Upper lobe of right lung (tissue), 1 donor: Measurements from ENCODE around the gene NR1H4. TPM values are rescaled to one million over a fixed set of nuclear protein-coding genes. Genes with fewer than 3 reads are reported as not detected.
"Not testable (repeated sequence)": the region's sequence is repeated elsewhere in the genome, so short reads cannot be mapped to it uniquely, and the experiment has no call there.

Experiments used
- ATAC-seq: fragments of 200-7000 bp; cut with Tn5 transposase; one replicate; pipeline ENCODE4 v1.9.1; 2020; ENCODE audit warnings: mild to moderate bottlenecking, moderate library complexity
- DNase-seq: peaks from one replicate; pipeline ENCODE4 v3.0.0-alpha.2; 2020
- H3K27ac ChIP-seq: fragments of 200-600 bp; one replicate; pipeline ENCODE4 v1.8.0; 2022
- H3K27me3 ChIP-seq: fragments of 200-600 bp; one replicate; pipeline ENCODE4 v1.8.0; 2022; ENCODE audit warnings: mild to moderate bottlenecking
- H3K36me3 ChIP-seq: fragments of 200-600 bp; one replicate; pipeline ENCODE4 v1.8.0; 2022
- H3K4me1 ChIP-seq: fragments of 200-600 bp; one replicate; pipeline ENCODE4 v1.8.0; 2022
- H3K4me3 ChIP-seq: fragments of 200-600 bp; one replicate; pipeline ENCODE4 v1.8.0; 2022; ENCODE audit warnings: mild to moderate bottlenecking
- H3K9me3 ChIP-seq: fragments of 200-600 bp; one replicate; pipeline ENCODE4 v1.8.0; 2022
- intact Hi-C: fragments of 100-400 bp; cut with DNase I; formaldehyde crosslinking; loops from one replicate; pipeline ENCODE4 v1.11.0; 2022
- total RNA-seq: library from RNA; stranded (reverse); fragmentation: NEBNext Ultra II Directional; extraction: Animal tissue kit (Norgen Biotek cat#: 25700); gene quantifications from one replicate; pipeline ENCODE4 v1.2.1, GENCODE V29; 2021
- TF ChIP-seq, protein P1 (sequence below): fragments of 200-600 bp; IDR thresholded peaks from one replicate; pipeline ENCODE4 v1.8.0; 2022; ENCODE audit warnings: antibody characterized with exemption
- donor health status: DM: no; HTN: yes; CAD: no; lungs with severe emphysema.

The NR1H4 gene
- total RNA-seq, 1 donor from 2014 or later = not detected

DNA sequence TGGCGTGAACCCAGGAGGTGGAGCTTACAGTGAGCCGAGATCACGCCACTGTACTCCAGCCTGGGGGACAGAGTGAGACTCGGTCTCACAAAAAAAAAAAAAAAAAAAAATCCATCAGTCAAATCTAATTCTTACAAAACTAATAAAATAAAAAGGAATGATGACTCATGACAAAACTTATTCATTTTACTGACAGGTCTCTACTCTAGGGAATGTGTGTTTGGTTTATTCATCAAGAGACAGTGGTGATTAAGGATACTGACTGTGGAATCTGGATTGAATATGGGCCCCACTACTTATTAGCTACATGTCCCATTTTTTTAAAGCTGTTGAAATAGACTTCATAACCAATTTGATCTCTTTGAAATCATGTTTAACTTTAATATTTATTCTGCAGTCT is 70.5 kb downstream of the NR1H4 start:
- no peak overlapping the region for H3K27ac ChIP-seq
- no peak overlapping the region for H3K4me3 ChIP-seq
- DNase-seq (no peak), ATAC-seq (no peak)
- TF ChIP-seq, protein P1, sequence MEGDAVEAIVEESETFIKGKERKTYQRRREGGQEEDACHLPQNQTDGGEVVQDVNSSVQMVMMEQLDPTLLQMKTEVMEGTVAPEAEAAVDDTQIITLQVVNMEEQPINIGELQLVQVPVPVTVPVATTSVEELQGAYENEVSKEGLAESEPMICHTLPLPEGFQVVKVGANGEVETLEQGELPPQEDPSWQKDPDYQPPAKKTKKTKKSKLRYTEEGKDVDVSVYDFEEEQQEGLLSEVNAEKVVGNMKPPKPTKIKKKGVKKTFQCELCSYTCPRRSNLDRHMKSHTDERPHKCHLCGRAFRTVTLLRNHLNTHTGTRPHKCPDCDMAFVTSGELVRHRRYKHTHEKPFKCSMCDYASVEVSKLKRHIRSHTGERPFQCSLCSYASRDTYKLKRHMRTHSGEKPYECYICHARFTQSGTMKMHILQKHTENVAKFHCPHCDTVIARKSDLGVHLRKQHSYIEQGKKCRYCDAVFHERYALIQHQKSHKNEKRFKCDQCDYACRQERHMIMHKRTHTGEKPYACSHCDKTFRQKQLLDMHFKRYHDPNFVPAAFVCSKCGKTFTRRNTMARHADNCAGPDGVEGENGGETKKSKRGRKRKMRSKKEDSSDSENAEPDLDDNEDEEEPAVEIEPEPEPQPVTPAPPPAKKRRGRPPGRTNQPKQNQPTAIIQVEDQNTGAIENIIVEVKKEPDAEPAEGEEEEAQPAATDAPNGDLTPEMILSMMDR = no peak
- no peaks in the 10 kb centered on the region for H3K27me3 ChIP-seq
- no peaks in the 10 kb centered on the region for H3K36me3 ChIP-seq
- H3K9me3 ChIP-seq = no peaks in the 10 kb centered on the region
- no peaks in the 10 kb centered on the region for H3K4me1 ChIP-seq
- intact Hi-C loops = no loop called here

DNA sequence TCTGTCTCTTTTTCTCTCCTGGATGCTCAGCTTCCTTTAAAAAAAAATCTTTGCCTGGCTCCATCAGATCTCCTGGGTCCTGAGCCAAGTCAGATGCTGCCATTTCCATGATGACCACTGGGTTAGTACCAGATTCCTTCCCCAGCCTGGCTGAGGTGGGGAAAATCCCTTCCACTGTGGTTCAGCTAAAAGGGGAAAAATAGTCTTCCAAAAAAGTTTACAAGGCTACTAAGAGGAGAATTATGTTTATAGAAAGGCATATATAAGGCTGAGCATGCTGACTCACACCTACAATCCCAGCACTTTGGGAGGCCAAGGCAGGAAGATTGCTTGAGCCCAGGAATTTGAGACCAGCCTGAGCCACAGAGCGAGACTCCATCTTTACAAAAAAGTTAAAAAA is 71.4 kb downstream of the NR1H4 start:
- intact Hi-C loops = no loop called here
- TF ChIP-seq, protein P1 = no peak

DNA sequence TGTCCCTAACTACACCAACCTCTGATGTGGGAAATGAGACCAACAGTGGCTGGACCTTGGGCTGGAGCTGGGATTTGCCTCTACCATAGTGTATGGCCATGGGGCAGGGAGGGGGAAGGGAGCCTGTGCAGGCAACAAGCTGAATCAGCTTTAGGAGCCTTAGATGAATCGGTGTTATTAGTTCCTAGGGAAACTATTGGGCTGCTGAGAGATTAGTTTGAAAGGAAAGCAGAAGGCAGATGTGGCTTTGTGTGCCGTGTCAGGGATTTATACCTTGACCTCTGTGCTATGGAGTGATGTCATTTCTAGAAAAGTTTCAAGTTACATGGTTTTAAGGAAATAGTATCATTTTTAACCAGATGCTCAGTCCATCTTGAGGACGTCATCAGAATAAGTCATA is 80.3 kb downstream of the NR1H4 start:
- DNase-seq = no peak
- no peaks in the 10 kb centered on the region for H3K36me3 ChIP-seq
- no peak overlapping the region for H3K4me3 ChIP-seq
- H3K9me3 ChIP-seq = no peaks in the 10 kb centered on the region
- TF ChIP-seq, protein P1 = no peak
- peak; percentile 30 for ATAC-seq
- H3K27me3 ChIP-seq = no peaks in the 10 kb centered on the region
- no peak overlapping the region for H3K27ac ChIP-seq
- intact Hi-C loops = no loop called here
- peaks cover 7% of the 10 kb centered on the region for H3K4me1 ChIP-seq

More for the DNA sequence above, 71.4 kb downstream of the NR1H4 start:
- Histone ChIP-seq H3K9me3 (no peaks in the 10 kb centered on the region), H3K4me1 (no peaks in the 10 kb centered on the region), H3K4me3 (no peak overlapping the region), H3K27ac (no peak overlapping the region), H3K27me3 (no peaks in the 10 kb centered on the region), H3K36me3 (no peaks in the 10 kb centered on the region)
- DNase-seq (no peak), ATAC-seq (no peak)

DNA sequence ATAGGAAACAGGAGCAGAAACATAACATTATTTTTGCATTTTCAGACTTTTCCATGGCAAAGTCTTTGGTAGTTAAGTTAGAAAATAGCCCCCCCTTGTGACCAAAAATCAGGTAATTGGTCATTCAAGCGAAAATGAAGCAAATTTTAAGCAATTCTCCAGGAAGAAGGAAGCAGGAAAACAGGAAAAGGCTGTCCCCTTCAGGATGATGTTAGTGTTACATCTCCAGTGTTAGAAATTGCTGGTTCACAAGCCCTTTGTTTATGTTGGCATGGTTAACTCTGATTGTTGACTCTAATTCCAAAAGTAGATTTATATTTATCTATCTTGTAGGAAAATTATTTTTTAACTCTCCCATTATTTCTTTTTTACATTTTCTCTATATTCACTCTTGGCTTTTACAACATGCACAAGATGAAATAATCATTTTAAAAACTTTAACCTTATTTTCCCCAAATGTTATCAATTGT is 81.0 kb downstream of the NR1H4 start:
- TF ChIP-seq, protein P1 = peak; percentile 77
- no peaks in the 10 kb centered on the region for H3K36me3 ChIP-seq
- peaks cover 7% of the 10 kb centered on the region for H3K4me1 ChIP-seq
- no peaks in the 10 kb centered on the region for H3K27me3 ChIP-seq
- ATAC-seq (peak; percentile 85), DNase-seq (no peak)
- H3K9me3 ChIP-seq = no peaks in the 10 kb centered on the region
- intact Hi-C loops = no loop called here
- H3K4me3 ChIP-seq = no peak overlapping the region
- no peak overlapping the region for H3K27ac ChIP-seq

DNA sequence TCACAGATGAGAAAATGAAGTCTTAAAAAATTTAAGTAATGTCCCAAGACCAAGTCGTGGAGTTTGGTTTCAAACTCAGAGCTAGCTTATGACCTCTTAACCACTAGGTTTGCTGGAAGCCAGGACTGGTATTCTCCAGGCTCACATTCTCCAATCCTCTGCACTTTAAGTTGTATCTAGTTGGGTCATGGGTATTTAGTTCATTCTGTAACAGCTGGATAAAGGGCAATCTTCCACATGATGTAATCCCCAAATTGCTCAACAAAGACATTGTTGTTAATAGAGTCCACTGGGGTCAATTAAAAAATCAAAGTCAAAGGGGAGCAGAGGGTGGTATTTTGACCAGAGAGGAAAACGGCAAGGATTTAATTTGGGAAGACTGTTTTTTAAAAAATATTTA is 82.1 kb downstream of the NR1H4 start:
- H3K9me3 ChIP-seq = no peaks in the 10 kb centered on the region
- no peaks in the 10 kb centered on the region for H3K27me3 ChIP-seq
- TF ChIP-seq, protein P1 = no peak
- intact Hi-C loops = no loop called here
- no peaks in the 10 kb centered on the region for H3K36me3 ChIP-seq
- H3K4me3 ChIP-seq = no peak overlapping the region
- no peak for DNase-seq
- peak; percentile 75 for ATAC-seq
- no peak overlapping the region for H3K27ac ChIP-seq
- peaks cover 7% of the 10 kb centered on the region for H3K4me1 ChIP-seq

DNA sequence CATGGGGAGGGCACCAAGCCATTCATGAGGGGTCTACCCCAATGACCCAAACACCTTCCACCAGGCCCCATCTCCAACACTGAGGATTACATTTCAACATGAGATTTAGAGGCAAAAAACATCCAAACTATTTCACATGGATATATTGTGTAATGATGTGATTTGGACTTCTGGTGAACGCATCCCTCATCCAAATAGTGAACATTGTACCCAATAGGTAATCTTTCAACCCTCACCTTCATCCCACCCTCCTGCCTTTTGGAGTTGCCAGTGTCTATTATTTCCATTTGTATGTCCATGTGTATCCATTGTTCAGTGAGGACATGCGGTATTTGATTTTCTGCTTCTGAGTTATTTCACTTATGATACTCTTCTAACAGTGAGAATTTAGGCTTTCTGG is 83.7 kb downstream of the NR1H4 start:
- Histone ChIP-seq H3K27ac (no peak overlapping the region), H3K27me3 (no peaks in the 10 kb centered on the region), H3K4me3 (no peak overlapping the region), H3K9me3 (no peaks in the 10 kb centered on the region), H3K4me1 (peaks cover 7% of the 10 kb centered on the region), H3K36me3 (no peaks in the 10 kb centered on the region)
- TF ChIP-seq, protein P1 = no peak
- intact Hi-C loops = no loop called here
- ATAC-seq (no peak), DNase-seq (no peak)

DNA sequence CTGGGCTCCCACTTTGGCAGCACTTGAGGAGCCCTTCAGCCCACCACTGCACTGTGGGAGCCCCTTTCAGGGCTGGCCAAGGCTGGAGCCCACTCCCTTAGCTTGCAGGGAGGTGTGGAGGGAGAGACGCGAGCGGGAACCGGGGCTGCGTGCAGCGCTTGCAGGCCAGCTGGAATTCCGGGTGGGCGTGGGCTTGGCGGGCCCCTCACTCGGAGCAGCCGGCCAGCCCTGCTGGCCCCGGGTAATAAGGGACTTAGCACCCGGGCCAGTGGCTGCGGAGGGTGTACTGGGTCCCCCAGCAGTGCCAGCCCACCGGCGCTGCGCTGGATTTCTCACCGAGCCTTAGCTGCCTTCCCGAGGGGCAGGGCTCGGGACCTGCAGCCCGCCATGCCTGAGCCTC is 85.6 kb downstream of the NR1H4 start:
- H3K4me1 ChIP-seq, H3K36me3 ChIP-seq, H3K9me3 ChIP-seq, H3K4me3 ChIP-seq, H3K27me3 ChIP-seq, intact Hi-C loops, H3K27ac ChIP-seq, ATAC-seq, DNase-seq: not testable (repeated sequence)
